G401.6 (cell line): Measurements from ENCODE around the gene ELMOD3.
"Not testable (repeated sequence)": the region's sequence is repeated elsewhere in the genome, so short reads cannot be mapped to it uniquely, and the experiment has no call there.

Source experiments
- FAIRE-seq: peaks from 2 replicates; lab custom pipeline; 2012; peaks lifted over from hg19 to GRCh38; lab: Jason Lieb, UNC

Gene ELMOD3

GRCh38 chr2:85428343-85428881 lies 73.8 kb downstream of the ELMOD3 start:
- no peak for FAIRE-seq

GRCh38 chr2:85429213-85429923 lies 74.8 kb downstream of the ELMOD3 start:
- FAIRE-seq, result no peak

GRCh38 chr2:85429924-85430289 lies 75.3 kb downstream of the ELMOD3 start:
- no peak for FAIRE-seq

GRCh38 chr2:85430752-85431569 lies 76.4 kb downstream of the ELMOD3 start:
- no peak for FAIRE-seq

- no peak for FAIRE-seq
Measured at GRCh38 chr2:85431570-85432205, 77.1 kb downstream of the ELMOD3 start.

- FAIRE-seq, result no peak
Measured at GRCh38 chr2:85433511-85434089, 79.0 kb downstream of the ELMOD3 start.

- no peak for FAIRE-seq
Measured at GRCh38 chr2:85434696-85435095, 80.1 kb downstream of the ELMOD3 start.

- FAIRE-seq, result no peak
Measured at GRCh38 chr2:85435220-85435958, 80.8 kb downstream of the ELMOD3 start.

- FAIRE-seq, result no peak
Measured at GRCh38 chr2:85435981-85436835, 81.6 kb downstream of the ELMOD3 start.

GRCh38 chr2:85436836-85437487 lies 82.4 kb downstream of the ELMOD3 start:
- FAIRE-seq, result no peak

GRCh38 chr2:85437488-85438200 lies 83.1 kb downstream of the ELMOD3 start:
- FAIRE-seq, result no peak

- no peak for FAIRE-seq
Measured at GRCh38 chr2:85438201-85439024, 83.8 kb downstream of the ELMOD3 start.

GRCh38 chr2:85439025-85439472 lies 84.5 kb downstream of the ELMOD3 start:
- no peak for FAIRE-seq

- not testable (repeated sequence) for FAIRE-seq
Measured at GRCh38 chr2:85439569-85439968, 85.0 kb downstream of the ELMOD3 start.

GRCh38 chr2:85439986-85440385 lies 85.4 kb downstream of the ELMOD3 start:
- no peak for FAIRE-seq

- no peak for FAIRE-seq
Measured at GRCh38 chr2:85440729-85441128, 86.2 kb downstream of the ELMOD3 start.
